ENCODE data around the gene KMT2E.

DNA sequence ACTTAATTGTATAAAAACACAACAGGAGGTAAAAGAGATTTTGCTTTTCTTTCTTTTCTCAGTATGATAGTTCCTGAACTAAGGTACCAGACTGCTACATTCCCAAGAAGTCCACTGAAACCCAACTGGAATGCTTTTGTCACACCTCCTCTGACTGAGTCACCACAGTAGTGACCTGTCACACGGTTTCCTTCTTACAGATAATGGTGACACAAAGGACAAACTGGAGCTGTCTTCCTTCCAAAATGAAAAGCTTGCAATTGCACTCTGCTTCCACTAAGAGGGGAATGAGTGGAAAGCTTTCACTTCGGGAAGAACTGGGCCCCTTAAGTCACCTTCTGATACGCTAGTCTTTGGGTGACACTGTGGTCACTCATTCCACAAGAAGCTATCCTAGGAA is 122.2 kb downstream of the KMT2E start:
- TF ChIP-seq, protein P1, sequence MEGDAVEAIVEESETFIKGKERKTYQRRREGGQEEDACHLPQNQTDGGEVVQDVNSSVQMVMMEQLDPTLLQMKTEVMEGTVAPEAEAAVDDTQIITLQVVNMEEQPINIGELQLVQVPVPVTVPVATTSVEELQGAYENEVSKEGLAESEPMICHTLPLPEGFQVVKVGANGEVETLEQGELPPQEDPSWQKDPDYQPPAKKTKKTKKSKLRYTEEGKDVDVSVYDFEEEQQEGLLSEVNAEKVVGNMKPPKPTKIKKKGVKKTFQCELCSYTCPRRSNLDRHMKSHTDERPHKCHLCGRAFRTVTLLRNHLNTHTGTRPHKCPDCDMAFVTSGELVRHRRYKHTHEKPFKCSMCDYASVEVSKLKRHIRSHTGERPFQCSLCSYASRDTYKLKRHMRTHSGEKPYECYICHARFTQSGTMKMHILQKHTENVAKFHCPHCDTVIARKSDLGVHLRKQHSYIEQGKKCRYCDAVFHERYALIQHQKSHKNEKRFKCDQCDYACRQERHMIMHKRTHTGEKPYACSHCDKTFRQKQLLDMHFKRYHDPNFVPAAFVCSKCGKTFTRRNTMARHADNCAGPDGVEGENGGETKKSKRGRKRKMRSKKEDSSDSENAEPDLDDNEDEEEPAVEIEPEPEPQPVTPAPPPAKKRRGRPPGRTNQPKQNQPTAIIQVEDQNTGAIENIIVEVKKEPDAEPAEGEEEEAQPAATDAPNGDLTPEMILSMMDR (conservative IDR thresholded peaks at IDR 0.05), result peak; percentile 44; the same call in 1 of the 2 replicates
- no peak for TF ChIP-seq EZH2 (IDR thresholded peaks at IDR 0.05; ENCODE audit: low read depth)

Measured in PC-9 (cell line).